ENCODE data around the gene PRM3. TPM values are rescaled to one million over a fixed set of nuclear protein-coding genes. Genes with fewer than 3 reads are reported as not detected.
"Not testable (repeated sequence)": the region's sequence is repeated elsewhere in the genome, so short reads cannot be mapped to it uniquely, and the experiment has no call there.

The PRM3 gene
- total RNA-seq, 2 experiments from 2014 or later: not detected

- Mint-ChIP-seq H3K9me3 (no peaks in the 10 kb centered on the region), H3K4me1 (ENCODE audit: low read depth) (peaks cover 18% of the 10 kb centered on the region), H3K4me3 (no peak overlapping the region), H3K36me3 (no peaks in the 10 kb centered on the region), H3K27ac (no peak overlapping the region), H3K27me3 (no peaks in the 10 kb centered on the region)
- CTCF ChIA-PET: interaction anchor here (0.8 kb wide), 1 partner anchor 317 kb away, joined by 3 read pairs; no protein-coding TSS in a partner anchor
- DNase-seq: no peak
- intact Hi-C loops (cut with micrococcal nuclease): no loop called here
- POLR2A ChIA-PET: no interaction called here
Measured at GRCh38 chr16:11300560-11300892, 27.1 kb upstream of the PRM3 start.

DNA sequence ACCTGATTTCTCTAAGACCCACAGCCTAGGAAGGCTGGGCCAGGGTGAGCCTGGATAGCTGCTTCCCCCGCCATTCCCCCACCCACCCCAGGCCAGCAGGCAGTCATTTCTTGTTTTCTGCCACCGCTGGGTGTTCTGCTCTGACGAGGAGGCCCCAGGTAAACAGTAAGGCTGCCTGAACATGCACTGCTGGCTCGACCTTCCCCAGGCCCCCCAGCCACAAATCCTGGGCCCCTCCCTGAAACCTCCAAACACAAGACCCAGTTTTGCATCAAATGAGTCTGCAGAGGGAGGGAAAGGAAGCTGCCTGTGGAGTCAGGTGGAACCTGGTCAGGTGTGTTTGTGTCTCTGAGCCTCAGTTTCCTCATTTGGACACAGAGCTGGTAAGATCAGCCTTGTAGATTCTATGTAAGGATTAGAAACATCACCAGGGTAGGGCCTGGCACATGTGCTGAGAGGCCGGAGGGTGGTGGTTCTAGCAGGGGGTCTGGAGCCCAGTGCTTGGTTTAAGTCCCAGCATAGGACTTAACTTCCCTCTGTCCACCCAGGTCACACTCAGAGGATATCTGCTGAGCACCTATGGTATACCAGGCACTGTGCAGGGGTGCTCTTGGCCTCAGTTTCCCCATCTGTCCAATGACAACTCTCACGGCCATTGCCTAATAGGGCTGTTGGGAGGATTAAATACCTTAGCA, 26.6 kb upstream of the PRM3 start:
- DNase-seq: no peak
- H3K4me1 Mint-ChIP-seq (ENCODE audit: low read depth): peaks cover 18% of the 10 kb centered on the region
- ChIA-PET POLR2A (no interaction called here), CTCF (interaction anchor here (3.3 kb wide), 1 partner anchor 336 kb away, joined by 11 read pairs; no protein-coding TSS in a partner anchor)
- no peak overlapping the region for H3K27ac Mint-ChIP-seq
- H3K9me3 Mint-ChIP-seq: no peaks in the 10 kb centered on the region
- intact Hi-C loops (cut with micrococcal nuclease): loop anchor here (5.0 kb wide), 1 partner anchor 38 kb away; no protein-coding TSS in a partner anchor
- H3K4me3 Mint-ChIP-seq: no peak overlapping the region
- no peaks in the 10 kb centered on the region for H3K36me3 Mint-ChIP-seq
- no peaks in the 10 kb centered on the region for H3K27me3 Mint-ChIP-seq

GRCh38 chr16:11298950-11299547, 25.6 kb upstream of the PRM3 start:
- H3K4me1 Mint-ChIP-seq (ENCODE audit: low read depth): peaks cover 18% of the 10 kb centered on the region
- ChIA-PET POLR2A (interaction anchor here (1.7 kb wide), 1 partner anchor 43 kb away, joined by 5 read pairs; the partner anchor contains the start of gene SOCS1), CTCF (interaction anchor here (3.3 kb wide), 1 partner anchor 335 kb away, joined by 11 read pairs; no protein-coding TSS in a partner anchor)
- not testable (repeated sequence) for DNase-seq, H3K27ac Mint-ChIP-seq, H3K36me3 Mint-ChIP-seq, H3K9me3 Mint-ChIP-seq, H3K27me3 Mint-ChIP-seq, H3K4me3 Mint-ChIP-seq
- intact Hi-C loops (cut with micrococcal nuclease): loop anchor here (5.0 kb wide), 1 partner anchor 37 kb away; no protein-coding TSS in a partner anchor

DNA sequence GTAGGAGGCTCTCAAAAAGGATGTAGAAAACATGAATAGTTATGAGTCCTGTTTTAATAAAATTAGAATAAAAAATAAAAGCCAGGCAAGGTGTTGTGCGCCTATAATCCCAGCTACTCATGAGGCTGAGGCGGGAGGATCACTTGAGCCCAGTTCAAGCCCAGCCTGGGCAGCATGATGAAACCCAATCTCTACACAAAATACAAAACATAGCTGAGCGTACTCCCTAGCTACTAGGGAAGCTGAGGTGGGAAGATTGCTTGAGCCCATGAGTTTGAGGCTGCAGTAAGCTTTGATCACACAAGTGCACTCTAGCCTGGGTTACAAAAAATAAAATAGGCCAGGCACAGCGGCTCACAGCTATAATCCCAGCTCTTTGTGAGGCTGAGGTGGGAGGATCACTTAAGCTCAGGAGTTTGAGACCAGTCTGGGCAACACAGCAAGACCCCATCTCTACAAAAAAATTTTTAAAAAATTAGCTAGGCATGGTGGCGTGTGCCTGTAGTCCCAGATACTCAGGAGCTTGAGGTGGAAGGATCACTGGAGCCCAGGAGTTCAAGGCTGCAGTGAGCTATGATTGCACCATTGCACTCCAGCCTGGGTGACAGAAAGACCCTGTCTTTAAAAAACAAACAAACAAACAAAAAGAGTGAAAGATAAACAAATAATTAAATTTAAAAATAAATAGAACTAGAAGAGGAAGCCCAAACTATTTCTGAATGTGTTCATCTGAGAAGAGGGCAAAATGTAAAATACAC, 24.9 kb upstream of the PRM3 start:
- intact Hi-C loops (cut with micrococcal nuclease): loop anchor here (5.0 kb wide), 1 partner anchor 36 kb away; no protein-coding TSS in a partner anchor
- no peak for DNase-seq

GRCh38 chr16:11297492-11298142, 24.2 kb upstream of the PRM3 start:
- H3K36me3 Mint-ChIP-seq: no peaks in the 10 kb centered on the region
- POLR2A ChIA-PET: interaction anchor here (0.7 to 1.7 kb wide), 4 partner anchors 34 to 56 kb away, joined by 3 to 5 read pairs (median 4); partner anchors contain the start of gene SOCS1
- intact Hi-C loops (cut with micrococcal nuclease): loop anchor here (5.0 kb wide), 1 partner anchor 35 kb away; no protein-coding TSS in a partner anchor
- CTCF ChIA-PET: interaction anchor here (0.6 to 3.3 kb wide), 6 partner anchors 28 to 334 kb away, joined by 3 to 11 read pairs (median 4); no protein-coding TSS in a partner anchor
- H3K27ac Mint-ChIP-seq: peak overlapping the region; percentile 49
- peaks cover 6% of the 10 kb centered on the region for H3K27me3 Mint-ChIP-seq
- DNase-seq: peak; percentile 82
- H3K4me1 Mint-ChIP-seq (ENCODE audit: low read depth): peaks cover 18% of the 10 kb centered on the region
- H3K9me3 Mint-ChIP-seq: no peaks in the 10 kb centered on the region
- H3K4me3 Mint-ChIP-seq: peak overlapping the region; percentile 49

More for the DNA sequence above, 24.9 kb upstream of the PRM3 start:
- Mint-ChIP-seq H3K4me1 (ENCODE audit: low read depth) (peaks cover 18% of the 10 kb centered on the region), H3K4me3 (no peak overlapping the region), H3K9me3 (no peaks in the 10 kb centered on the region), H3K36me3 (no peaks in the 10 kb centered on the region), H3K27ac (peak overlapping the region; percentile 49), H3K27me3 (peaks cover 1% of the 10 kb centered on the region)
- ChIA-PET CTCF (interaction anchor here (0.6 to 3.3 kb wide), 5 partner anchors 28 to 334 kb away, joined by 3 to 11 read pairs (median 4); no protein-coding TSS in a partner anchor), POLR2A (interaction anchor here (0.7 to 1.7 kb wide), 3 partner anchors 40 to 55 kb away, joined by 3 to 5 read pairs (median 4); partner anchors contain the start of gene SOCS1)

DNA sequence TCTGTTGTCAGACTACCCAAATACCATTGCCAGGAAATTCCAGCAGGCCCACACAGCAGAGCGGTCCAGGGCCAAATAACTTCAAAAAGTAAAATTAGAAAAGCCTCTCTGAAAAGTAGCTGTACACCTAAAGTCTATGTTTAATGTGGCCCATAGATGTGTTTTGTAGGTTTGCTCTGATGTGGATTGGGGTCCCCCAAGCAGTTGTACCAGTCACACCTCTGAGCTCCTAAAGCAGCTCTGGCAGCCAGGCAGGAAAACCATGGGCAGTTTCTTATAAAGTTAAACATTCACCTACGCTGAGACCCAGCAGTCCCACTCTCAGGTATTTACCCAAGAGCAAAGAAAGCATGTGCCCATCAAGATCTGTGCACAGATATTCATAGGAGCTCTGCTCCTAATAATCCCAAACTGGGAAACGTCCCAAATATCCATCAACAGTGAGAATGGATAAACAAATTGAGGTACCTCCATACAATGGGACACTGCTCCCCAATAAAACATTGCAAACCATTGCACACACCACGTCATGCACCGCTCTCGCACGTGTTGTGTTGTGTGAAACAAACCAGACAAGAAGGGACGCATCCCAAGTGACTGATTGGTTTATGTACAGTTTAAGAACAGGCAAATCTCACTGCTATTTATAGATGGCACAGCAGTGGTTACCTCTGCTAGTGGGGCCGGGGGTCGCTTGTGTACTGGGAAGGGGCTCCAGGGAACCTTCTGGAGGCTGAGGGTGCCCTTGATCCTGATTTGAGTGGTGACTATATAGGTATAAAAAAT, 23.5 kb upstream of the PRM3 start:
- DNase-seq: no peak
- ChIA-PET CTCF (interaction anchor here (0.8 to 3.3 kb wide), 4 partner anchors 34 to 333 kb away, joined by 3 to 11 read pairs (median 4); no protein-coding TSS in a partner anchor), POLR2A (interaction anchor here (0.7 to 1.4 kb wide), 3 partner anchors 33 to 57 kb away, joined by 3 to 4 read pairs (median 4); no protein-coding TSS in a partner anchor)
- intact Hi-C loops (cut with micrococcal nuclease): loop anchor here (5.0 kb wide), 1 partner anchor 35 kb away; no protein-coding TSS in a partner anchor
- Mint-ChIP-seq H3K27ac (peak overlapping the region; percentile 49), H3K36me3 (no peaks in the 10 kb centered on the region), H3K9me3 (no peaks in the 10 kb centered on the region), H3K4me3 (peak overlapping the region; percentile 49), H3K4me1 (ENCODE audit: low read depth) (peaks cover 18% of the 10 kb centered on the region), H3K27me3 (peaks cover 6% of the 10 kb centered on the region)

GRCh38 chr16:11296351-11296705, 22.9 kb upstream of the PRM3 start:
- peaks cover 18% of the 10 kb centered on the region for H3K4me1 Mint-ChIP-seq (ENCODE audit: low read depth)
- DNase-seq: no peak
- ChIA-PET POLR2A (interaction anchor here (1.4 kb wide), 1 partner anchor 32 kb away, joined by 4 read pairs; no protein-coding TSS in a partner anchor), CTCF (no interaction called here)
- H3K9me3 Mint-ChIP-seq: no peaks in the 10 kb centered on the region
- H3K27ac Mint-ChIP-seq: peak overlapping the region; percentile 33
- intact Hi-C loops (cut with micrococcal nuclease): loop anchor here (5.0 kb wide), 1 partner anchor 34 kb away; no protein-coding TSS in a partner anchor
- peaks cover 6% of the 10 kb centered on the region for H3K27me3 Mint-ChIP-seq
- H3K36me3 Mint-ChIP-seq: no peaks in the 10 kb centered on the region
- H3K4me3 Mint-ChIP-seq: no peak overlapping the region

DNA sequence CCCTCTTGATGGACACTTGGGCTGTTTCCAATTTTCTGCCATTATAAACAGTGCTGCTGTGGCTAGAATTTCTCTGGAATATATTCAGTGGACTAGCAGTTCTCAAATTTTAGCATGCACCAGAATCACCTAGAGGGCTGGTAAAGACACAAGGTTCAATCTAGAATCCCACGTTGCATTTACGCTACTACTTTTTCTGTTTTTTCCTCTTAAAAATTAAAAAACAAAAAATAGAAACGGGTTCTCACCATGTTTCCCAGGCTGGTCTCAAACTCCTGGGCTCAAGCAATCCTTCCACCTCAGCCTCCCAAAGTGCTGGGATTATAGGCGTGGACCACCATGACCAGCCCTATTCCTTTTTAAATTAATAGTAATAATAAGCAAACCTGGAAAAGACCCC, 22.2 kb upstream of the PRM3 start:
- intact Hi-C loops (cut with micrococcal nuclease): loop anchor here (5.0 kb wide), 1 partner anchor 33 kb away; no protein-coding TSS in a partner anchor
- POLR2A ChIA-PET: no interaction called here

DNA sequence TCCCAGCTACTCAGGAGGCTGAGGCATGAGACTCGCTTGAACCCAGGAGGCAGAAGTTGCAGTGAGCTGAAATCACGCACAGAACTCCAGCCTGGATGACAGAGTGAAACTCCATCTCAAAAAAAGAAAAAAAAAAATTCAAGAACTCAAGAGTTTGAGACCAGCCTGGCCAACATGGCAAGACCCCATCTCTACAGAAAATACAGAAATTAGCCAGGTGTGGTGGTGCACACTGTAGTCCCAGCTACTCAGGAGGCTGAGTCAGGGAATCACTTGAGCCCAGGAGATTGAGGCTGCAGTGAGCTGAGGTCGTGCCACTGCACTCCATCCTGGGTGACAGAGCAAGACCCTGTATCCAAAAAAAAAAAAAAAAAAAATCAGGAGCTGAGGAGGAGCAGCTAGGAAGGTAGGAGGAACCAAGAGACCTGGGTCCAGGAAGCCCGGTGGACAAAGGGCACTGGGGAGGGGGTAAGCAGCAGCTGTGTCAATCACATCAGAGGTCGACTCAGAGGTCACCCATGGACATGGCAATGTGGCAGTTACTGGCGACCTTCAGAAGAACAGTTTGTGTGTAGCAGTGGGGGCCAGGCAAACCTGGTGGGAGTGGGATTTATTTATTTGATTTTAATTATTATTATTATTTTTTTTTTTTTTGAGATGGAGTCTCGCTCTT, 18.8 kb upstream of the PRM3 start:
- CTCF ChIA-PET: interaction anchor here (0.8 kb wide), 1 partner anchor 328 kb away, joined by 3 read pairs; no protein-coding TSS in a partner anchor

More for the DNA sequence above, 22.2 kb upstream of the PRM3 start:
- H3K27me3 Mint-ChIP-seq: peaks cover 6% of the 10 kb centered on the region
- no peaks in the 10 kb centered on the region for H3K36me3 Mint-ChIP-seq
- no peak for DNase-seq
- H3K4me3 Mint-ChIP-seq: no peak overlapping the region
- H3K9me3 Mint-ChIP-seq: no peaks in the 10 kb centered on the region
- peaks cover 18% of the 10 kb centered on the region for H3K4me1 Mint-ChIP-seq (ENCODE audit: low read depth)
- CTCF ChIA-PET: no interaction called here
- H3K27ac Mint-ChIP-seq: no peak overlapping the region

GRCh38 chr16:11291091-11291703, 17.8 kb upstream of the PRM3 start:
- peaks cover 10% of the 10 kb centered on the region for H3K4me1 Mint-ChIP-seq (ENCODE audit: low read depth)
- H3K36me3 Mint-ChIP-seq: no peaks in the 10 kb centered on the region
- intact Hi-C loops (cut with micrococcal nuclease): no loop called here
- no peak overlapping the region for H3K4me3 Mint-ChIP-seq
- H3K9me3 Mint-ChIP-seq: no peaks in the 10 kb centered on the region
- ChIA-PET POLR2A (no interaction called here), CTCF (interaction anchor here (0.8 kb wide), 1 partner anchor 327 kb away, joined by 3 read pairs; no protein-coding TSS in a partner anchor)
- peaks cover 10% of the 10 kb centered on the region for H3K27me3 Mint-ChIP-seq
- no peak for DNase-seq
- H3K27ac Mint-ChIP-seq: no peak overlapping the region

More for the DNA sequence above, 18.8 kb upstream of the PRM3 start:
- H3K9me3 Mint-ChIP-seq: no peaks in the 10 kb centered on the region
- no peak for DNase-seq
- peaks cover 13% of the 10 kb centered on the region for H3K4me1 Mint-ChIP-seq (ENCODE audit: low read depth)
- no peak overlapping the region for H3K4me3 Mint-ChIP-seq
- H3K27ac Mint-ChIP-seq: no peak overlapping the region
- H3K36me3 Mint-ChIP-seq: no peaks in the 10 kb centered on the region
- H3K27me3 Mint-ChIP-seq: peaks cover 10% of the 10 kb centered on the region
- intact Hi-C loops (cut with micrococcal nuclease): no loop called here
- POLR2A ChIA-PET: no interaction called here

All from activated CD4-positive, alpha-beta memory T cell treated with anti-CD3 and anti-CD28 coated beads for 36 hours (primary cell).